HepG2 (cell line): Measurements from ENCODE around the gene MECR. TPM values are rescaled to one million over a fixed set of nuclear protein-coding genes. Genes with fewer than 3 reads are reported as not detected.
A peak's percentile ranks its signal among the peaks of the same experiment; 100 is the strongest.

Experiments used
- HMGA1 ChIP-seq: sonication (generic); formaldehyde crosslinking; conservative IDR thresholded peaks from 2 replicates; pipeline ENCODE4 v1.4.0; 2020; ENCODE audit warnings: missing genetic modification reagents
- ONECUT2 ChIP-seq: sonication (generic); formaldehyde crosslinking; IDR thresholded peaks from 2 replicates; pipeline ENCODE4 v1.4.0; 2020; ENCODE audit warnings: missing genetic modification reagents
- POLR2AphosphoS5 ChIP-seq: IDR thresholded peaks from 2 replicates; pipeline ENCODE4 v1.6.1; 2012; ENCODE audit warnings: low read depth, low read length
- SNRNP70 ChIP-seq: fragments of 200-400 bp; formaldehyde crosslinking; IDR thresholded peaks from 2 replicates; pipeline ENCODE4 v1.6.1; 2017; ENCODE audit warnings: mild to moderate bottlenecking, low read depth, low read length, moderate library complexity
- U2AF2 ChIP-seq: fragments of 200-400 bp; formaldehyde crosslinking; IDR thresholded peaks from 2 replicates; pipeline ENCODE4 v1.6.1; 2017; ENCODE audit warnings: low read depth, mild to moderate bottlenecking, low read length
- ZMAT3 ChIP-seq: sonication (generic); formaldehyde crosslinking; conservative IDR thresholded peaks from 2 replicates; pipeline ENCODE4 v1.7.0; 2021; ENCODE audit warnings: missing genetic modification reagents
- ZMYM4 ChIP-seq: sonication (generic); formaldehyde crosslinking; IDR thresholded peaks from 2 replicates; pipeline ENCODE4 v1.8.1; 2023; ENCODE audit warnings: mild to moderate bottlenecking, missing genetic modification reagents
- ZNF343 ChIP-seq: sonication (generic); formaldehyde crosslinking; IDR thresholded peaks from 2 replicates; pipeline ENCODE4 v1.4.0; 2020; ENCODE audit warnings: mild to moderate bottlenecking, missing genetic modification reagents
- ZNF451 ChIP-seq: sonication (generic); formaldehyde crosslinking; IDR thresholded peaks from 2 replicates; pipeline ENCODE4 v1.5.0; 2020; ENCODE audit warnings: mild to moderate bottlenecking, missing genetic modification reagents
- polyA plus RNA-seq, 8 experiments: library from polyadenylated mRNA; depleted of rRNA in 3 of 8; stranded (reverse) in 7 of 8; unstranded in 1 of 8; fragments of >200 nt; fragmentation: Illumina TruSeq in 4 of 8; extraction: Trizol in 4 of 8; gene quantifications; 2 replicates each; pipeline versions ENCODE4 v1.2.1 to v1.2.3, GENCODE V29; 2011 to 2016; ENCODE audit warnings: low read depth in 4 of 8, missing spikeins in 1 of 8, mixed read lengths in 1 of 8; ENCODE audit not compliant: insufficient read depth in 1 of 8
- total RNA-seq, 5 experiments: library from RNA; depleted of rRNA; stranded (reverse); fragments of >200 nt; fragmentation: Illumina TruSeq; extraction: Trizol; gene quantifications; 2 replicates each; pipeline ENCODE4 v1.2.3, GENCODE V29; 2016; ENCODE audit warnings: low read depth in 1 of 5
- TF ChIP-seq, protein P1 (sequence below): sonication (generic); formaldehyde crosslinking; IDR thresholded peaks from 2 replicates; pipeline ENCODE4 v1.5.0; 2020; ENCODE audit warnings: mild to moderate bottlenecking, missing genetic modification reagents, borderline replicate concordance
- TF ChIP-seq, protein P2 (sequence below): sonication (generic); formaldehyde crosslinking; IDR thresholded peaks from 2 replicates; pipeline ENCODE4 v1.5.1; 2020; ENCODE audit warnings: missing genetic modification reagents, mild to moderate bottlenecking, borderline replicate concordance
- TF ChIP-seq, protein P3 (sequence below): sonication (generic); formaldehyde crosslinking; IDR thresholded peaks from 2 replicates; pipeline ENCODE4 v1.5.1; 2020; ENCODE audit warnings: mild to moderate bottlenecking, missing genetic modification reagents, moderate library complexity

MECR gene
- total and polyA plus RNA-seq, 2 of the 13 experiments (the other 11 are each of a cell fraction or from before 2014, with no cell fraction given), result 18.8 to 24.9 TPM

DNA sequence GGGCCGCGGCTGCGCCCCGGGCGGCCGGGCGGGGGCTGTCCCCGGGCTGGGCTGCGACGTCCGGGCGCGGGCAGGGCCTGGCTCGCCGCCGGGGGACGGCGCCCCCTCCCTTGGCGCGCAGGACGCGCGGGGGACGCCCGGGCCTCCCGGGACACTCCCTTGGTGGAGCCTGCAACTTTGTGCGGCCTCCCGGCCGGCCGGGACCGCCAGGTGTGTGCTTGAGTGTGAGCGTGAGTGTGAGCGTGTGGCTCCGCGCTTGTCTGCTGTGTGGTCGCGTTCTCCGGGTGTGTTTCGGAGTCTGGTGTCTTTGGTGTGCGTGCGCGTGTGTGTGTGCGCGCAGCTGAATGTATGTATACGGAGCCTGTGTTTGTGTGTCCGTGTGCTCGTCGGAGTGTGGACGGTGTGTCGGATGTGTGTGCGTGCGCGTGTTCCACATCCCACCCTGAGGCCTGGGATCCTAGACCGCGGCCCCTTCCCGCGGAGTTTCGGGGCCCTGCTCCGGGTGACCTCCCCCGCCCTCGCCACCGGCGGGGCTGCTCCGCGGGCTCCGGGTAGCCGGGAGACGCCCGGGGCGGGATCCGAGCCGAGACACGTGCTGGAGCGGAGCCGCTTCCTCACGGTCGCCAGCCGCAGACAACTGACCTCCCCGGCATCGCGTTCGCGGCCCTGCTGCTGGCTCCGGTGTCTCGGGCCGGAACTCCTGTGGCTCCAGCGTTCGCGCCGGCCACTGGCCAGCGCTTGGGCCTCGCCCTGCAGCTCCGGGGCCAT is 7.3 kb upstream of the MECR start (continued):
- TF ChIP-seq, protein P1, sequence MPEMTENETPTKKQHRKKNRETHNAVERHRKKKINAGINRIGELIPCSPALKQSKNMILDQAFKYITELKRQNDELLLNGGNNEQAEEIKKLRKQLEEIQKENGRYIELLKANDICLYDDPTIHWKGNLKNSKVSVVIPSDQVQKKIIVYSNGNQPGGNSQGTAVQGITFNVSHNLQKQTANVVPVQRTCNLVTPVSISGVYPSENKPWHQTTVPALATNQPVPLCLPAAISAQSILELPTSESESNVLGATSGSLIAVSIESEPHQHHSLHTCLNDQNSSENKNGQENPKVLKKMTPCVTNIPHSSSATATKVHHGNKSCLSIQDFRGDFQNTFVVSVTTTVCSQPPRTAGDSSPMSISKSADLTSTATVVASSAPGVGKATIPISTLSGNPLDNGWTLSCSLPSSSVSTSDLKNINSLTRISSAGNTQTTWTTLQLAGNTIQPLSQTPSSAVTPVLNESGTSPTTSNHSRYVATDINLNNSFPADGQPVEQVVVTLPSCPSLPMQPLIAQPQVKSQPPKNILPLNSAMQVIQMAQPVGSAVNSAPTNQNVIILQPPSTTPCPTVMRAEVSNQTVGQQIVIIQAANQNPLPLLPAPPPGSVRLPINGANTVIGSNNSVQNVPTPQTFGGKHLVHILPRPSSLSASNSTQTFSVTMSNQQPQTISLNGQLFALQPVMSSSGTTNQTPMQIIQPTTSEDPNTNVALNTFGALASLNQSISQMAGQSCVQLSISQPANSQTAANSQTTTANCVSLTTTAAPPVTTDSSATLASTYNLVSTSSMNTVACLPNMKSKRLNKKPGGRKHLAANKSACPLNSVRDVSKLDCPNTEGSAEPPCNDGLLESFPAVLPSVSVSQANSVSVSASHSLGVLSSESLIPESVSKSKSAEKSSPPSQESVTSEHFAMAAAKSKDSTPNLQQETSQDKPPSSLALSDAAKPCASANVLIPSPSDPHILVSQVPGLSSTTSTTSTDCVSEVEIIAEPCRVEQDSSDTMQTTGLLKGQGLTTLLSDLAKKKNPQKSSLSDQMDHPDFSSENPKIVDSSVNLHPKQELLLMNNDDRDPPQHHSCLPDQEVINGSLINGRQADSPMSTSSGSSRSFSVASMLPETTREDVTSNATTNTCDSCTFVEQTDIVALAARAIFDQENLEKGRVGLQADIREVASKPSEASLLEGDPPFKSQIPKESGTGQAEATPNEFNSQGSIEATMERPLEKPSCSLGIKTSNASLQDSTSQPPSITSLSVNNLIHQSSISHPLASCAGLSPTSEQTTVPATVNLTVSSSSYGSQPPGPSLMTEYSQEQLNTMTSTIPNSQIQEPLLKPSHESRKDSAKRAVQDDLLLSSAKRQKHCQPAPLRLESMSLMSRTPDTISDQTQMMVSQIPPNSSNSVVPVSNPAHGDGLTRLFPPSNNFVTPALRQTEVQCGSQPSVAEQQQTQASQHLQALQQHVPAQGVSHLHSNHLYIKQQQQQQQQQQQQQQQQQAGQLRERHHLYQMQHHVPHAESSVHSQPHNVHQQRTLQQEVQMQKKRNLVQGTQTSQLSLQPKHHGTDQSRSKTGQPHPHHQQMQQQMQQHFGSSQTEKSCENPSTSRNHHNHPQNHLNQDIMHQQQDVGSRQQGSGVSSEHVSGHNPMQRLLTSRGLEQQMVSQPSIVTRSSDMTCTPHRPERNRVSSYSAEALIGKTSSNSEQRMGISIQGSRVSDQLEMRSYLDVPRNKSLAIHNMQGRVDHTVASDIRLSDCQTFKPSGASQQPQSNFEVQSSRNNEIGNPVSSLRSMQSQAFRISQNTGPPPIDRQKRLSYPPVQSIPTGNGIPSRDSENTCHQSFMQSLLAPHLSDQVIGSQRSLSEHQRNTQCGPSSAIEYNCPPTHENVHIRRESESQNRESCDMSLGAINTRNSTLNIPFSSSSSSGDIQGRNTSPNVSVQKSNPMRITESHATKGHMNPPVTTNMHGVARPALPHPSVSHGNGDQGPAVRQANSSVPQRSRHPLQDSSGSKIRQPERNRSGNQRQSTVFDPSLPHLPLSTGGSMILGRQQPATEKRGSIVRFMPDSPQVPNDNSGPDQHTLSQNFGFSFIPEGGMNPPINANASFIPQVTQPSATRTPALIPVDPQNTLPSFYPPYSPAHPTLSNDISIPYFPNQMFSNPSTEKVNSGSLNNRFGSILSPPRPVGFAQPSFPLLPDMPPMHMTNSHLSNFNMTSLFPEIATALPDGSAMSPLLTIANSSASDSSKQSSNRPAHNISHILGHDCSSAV (CRISPR knock-in tag), result no peak
- TF ChIP-seq U2AF2, result no peak
- TF ChIP-seq POLR2AphosphoS5, result no peak
- peak; percentile 80; the same call in 1 of the 2 replicates for TF ChIP-seq ZNF451 (CRISPR knock-in tag)
- TF ChIP-seq, protein P2, sequence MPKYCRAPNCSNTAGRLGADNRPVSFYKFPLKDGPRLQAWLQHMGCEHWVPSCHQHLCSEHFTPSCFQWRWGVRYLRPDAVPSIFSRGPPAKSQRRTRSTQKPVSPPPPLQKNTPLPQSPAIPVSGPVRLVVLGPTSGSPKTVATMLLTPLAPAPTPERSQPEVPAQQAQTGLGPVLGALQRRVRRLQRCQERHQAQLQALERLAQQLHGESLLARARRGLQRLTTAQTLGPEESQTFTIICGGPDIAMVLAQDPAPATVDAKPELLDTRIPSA, result no peak
- 0 out of 2 replicates have a peak, but pooled peaks have one; percentile 35 for TF ChIP-seq ZNF343
- TF ChIP-seq ZMAT3 (CRISPR knock-in tag), result 0 out of 2 replicates have a peak, but pooled peaks have one; percentile 62
- TF ChIP-seq SNRNP70, result no peak
- TF ChIP-seq ZMYM4 (CRISPR knock-in tag), result 0 out of 2 replicates have a peak, but pooled peaks have one; percentile 2
- no peak for TF ChIP-seq ONECUT2 (CRISPR knock-in tag)
- no peak for TF ChIP-seq HMGA1 (CRISPR knock-in tag)
- TF ChIP-seq, protein P3, sequence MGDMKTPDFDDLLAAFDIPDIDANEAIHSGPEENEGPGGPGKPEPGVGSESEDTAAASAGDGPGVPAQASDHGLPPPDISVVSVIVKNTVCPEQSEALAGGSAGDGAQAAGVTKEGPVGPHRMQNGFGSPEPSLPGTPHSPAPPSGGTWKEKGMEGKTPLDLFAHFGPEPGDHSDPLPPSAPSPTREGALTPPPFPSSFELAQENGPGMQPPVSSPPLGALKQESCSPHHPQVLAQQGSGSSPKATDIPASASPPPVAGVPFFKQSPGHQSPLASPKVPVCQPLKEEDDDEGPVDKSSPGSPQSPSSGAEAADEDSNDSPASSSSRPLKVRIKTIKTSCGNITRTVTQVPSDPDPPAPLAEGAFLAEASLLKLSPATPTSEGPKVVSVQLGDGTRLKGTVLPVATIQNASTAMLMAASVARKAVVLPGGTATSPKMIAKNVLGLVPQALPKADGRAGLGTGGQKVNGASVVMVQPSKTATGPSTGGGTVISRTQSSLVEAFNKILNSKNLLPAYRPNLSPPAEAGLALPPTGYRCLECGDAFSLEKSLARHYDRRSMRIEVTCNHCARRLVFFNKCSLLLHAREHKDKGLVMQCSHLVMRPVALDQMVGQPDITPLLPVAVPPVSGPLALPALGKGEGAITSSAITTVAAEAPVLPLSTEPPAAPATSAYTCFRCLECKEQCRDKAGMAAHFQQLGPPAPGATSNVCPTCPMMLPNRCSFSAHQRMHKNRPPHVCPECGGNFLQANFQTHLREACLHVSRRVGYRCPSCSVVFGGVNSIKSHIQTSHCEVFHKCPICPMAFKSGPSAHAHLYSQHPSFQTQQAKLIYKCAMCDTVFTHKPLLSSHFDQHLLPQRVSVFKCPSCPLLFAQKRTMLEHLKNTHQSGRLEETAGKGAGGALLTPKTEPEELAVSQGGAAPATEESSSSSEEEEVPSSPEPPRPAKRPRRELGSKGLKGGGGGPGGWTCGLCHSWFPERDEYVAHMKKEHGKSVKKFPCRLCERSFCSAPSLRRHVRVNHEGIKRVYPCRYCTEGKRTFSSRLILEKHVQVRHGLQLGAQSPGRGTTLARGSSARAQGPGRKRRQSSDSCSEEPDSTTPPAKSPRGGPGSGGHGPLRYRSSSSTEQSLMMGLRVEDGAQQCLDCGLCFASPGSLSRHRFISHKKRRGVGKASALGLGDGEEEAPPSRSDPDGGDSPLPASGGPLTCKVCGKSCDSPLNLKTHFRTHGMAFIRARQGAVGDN (CRISPR knock-in tag), result peak; percentile 86
